Stimulated activated CD8-positive, alpha-beta memory T cell treated with anti-CD3 and anti-CD28 coated beads, Interleukin-12 subunit alpha, Interleukin-12 subunit beta, amount 100 ng/mL, for 1 hour (primary cell): ENCODE measurements around the gene TIMM29.

Experiments
- DNase-seq: peaks from one replicate; pipeline ENCODE4 v3.0.0-alpha.2; 2020; ENCODE audit warnings: low read depth

TIMM29 gene

GRCh38 chr19:10928563-10929401 lies at the start of gene TIMM29, which contains the start of gene YIPF2:
Gene TIMM29 (plus strand): TSS chr19:10928811. CDS start chr19:10928823, 12 bp downstream.
Gene YIPF2 (minus strand): TSS chr19:10928639. CDS start chr19:10928410, 229 bp downstream.
- peak; percentile 94 for DNase-seq

DNA sequence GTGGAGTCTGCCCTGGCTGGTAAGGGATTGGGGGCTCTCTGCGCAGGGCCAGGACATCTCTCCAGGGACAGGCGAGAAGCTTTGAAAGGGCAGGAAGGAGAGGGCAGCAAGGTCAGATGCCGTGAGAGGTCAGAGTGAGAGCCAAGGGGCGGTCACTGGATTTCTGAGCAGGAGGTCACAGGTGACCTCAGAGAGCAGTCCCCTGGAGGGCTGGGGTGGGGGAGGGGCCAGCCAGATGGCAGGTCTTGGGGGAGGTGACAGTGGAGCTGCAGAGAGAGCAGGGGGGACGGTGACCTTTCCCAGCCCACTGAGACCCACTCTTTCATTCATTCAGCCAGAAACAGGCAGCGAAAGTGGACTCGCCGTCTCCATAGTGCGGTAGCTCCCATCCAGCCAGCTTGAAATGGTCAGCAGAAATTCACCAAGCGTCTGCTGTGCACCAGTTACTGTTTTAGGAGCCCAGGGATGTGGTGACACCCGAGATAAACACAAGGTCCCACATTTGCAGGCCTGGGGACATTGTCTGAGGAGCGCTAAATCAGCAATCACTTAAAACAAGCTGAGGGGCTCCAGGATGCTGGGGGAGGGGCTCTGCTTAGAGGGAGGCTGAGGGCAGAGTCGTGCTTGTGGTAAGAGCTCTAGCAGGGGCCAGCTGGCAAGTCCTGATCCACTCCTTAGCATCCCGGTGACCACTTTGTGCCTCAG lies 47.1 kb upstream of the TIMM29 start:
- no peak for DNase-seq

GRCh38 chr19:10882108-10882457 lies 46.5 kb upstream of the TIMM29 start:
- DNase-seq: no peak

DNA sequence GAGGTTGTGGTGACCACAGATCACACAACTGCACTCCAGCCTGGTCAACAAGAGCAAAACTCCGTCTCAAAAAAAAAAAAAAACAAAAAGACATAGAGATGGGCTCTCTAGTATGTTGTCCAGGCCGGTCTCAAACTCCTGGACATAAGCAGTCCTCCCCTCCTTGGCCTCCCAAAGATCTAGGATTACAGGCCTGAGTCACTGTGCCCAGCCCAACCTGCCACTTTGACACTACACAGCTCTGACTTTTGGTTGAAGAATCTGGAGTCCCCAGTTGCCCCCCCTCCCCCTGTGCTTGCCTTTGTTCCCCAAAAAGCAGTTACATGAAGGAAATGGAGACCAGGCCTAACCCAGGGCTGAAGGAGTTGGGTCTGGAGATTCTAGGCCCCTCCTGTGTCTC lies 44.3 kb upstream of the TIMM29 start:
- no peak for DNase-seq

- DNase-seq: no peak
Observed at GRCh38 chr19:10885201-10886169, 43.1 kb upstream of the TIMM29 start.

GRCh38 chr19:10887616-10888367 lies 40.8 kb upstream of the TIMM29 start:
- DNase-seq: no peak

- no peak for DNase-seq
Observed at GRCh38 chr19:10888421-10888866, 40.2 kb upstream of the TIMM29 start.

- no peak for DNase-seq
Observed at GRCh38 chr19:10889880-10890279, 38.7 kb upstream of the TIMM29 start.

- DNase-seq: no peak
Observed at GRCh38 chr19:10891405-10892086, 37.1 kb upstream of the TIMM29 start.

GRCh38 chr19:10892256-10892655 lies 36.4 kb upstream of the TIMM29 start:
- no peak for DNase-seq

DNA sequence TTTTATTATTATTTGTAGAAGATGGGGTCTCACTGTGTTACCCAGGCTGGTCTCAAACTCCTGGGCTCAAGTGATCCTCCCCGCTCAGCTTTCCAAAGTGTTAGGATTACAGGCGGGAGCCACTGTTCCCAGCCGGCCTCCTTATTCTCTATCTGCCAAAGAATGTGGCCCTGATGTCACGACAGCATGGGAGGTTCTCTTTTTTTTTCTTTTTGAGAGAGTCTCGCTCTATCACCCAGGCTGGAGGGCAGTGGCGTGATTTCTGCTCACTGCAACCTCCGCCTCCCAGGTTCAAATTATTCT lies 33.7 kb upstream of the TIMM29 start:
- DNase-seq: no peak

- no peak for DNase-seq
Observed at GRCh38 chr19:10895363-10895762, 33.2 kb upstream of the TIMM29 start.

DNA sequence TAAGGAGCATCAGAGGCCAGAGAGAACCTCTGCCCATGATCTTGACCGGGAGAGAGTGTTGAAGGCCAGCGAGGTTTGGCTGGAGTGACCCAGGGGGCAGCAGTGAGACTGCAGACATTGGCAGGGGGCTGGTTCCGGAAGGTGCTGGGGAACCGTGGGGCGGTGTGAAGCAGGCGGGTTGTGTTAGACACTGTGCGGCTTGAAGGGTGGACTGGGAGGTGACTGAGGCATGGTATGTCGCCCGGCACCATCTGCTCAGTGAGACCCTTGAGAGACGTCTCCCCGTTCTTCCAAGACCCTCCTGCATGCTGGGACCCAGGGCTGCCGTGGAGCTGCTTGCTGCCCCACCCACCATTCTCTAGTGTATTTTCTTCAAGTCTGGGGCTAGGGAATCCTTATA lies 32.7 kb upstream of the TIMM29 start:
- DNase-seq: no peak

DNA sequence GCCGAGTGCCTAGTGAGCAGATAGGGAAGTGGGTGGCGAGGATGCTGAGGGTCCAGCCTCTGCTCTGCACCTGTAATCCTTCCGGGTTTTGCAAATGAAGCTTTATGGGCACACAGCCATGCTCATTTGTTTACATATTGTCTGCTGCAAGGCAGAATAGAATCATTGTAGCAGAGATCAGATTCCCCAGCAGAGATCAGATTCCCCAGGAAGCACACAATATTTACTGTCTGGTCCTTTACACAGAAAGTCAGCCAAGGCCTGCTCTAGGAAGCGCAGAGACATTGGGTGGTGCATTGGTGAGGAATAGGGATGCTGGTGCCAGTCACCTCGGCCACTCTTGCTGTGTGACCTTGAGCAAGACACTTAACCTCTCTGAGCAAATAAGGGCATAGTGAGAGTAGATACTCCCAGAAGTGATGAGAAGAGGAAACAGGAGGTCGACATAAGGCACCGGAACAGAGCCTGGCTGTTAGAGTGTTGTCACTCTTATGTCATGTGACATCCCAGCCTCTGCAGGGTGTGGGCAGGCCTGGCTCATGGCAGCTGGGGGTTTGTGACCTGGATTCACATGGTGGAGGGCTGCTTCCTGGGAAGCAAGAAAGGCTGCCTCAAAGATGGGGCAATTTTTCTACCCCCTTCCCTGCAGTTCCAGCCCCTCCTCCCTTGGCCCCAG lies 31.6 kb upstream of the TIMM29 start:
- no peak for DNase-seq

DNA sequence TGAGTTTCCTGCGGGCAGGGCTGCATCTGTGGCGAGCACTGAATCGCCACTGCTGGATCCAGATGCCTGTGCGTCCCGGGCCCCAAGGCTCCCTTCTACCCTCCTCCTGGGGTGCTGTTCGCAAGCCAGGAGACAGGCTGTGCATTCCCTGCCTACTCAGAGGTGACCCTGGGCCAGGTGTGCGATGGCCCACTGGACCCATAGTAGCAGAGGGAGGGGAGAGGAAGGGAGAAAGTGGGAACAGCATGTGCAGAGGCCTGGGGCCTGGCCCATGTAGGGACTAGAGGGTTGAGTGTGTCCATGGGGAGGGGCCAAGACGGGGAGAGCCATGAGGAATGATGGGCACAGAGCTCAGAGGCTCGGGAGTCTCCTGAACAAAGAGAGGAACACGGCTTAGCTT lies 30.0 kb upstream of the TIMM29 start:
- no peak for DNase-seq

GRCh38 chr19:10899151-10899653 lies 29.4 kb upstream of the TIMM29 start:
- no peak for DNase-seq

- no peak for DNase-seq
Observed at GRCh38 chr19:10907925-10908324, 20.7 kb upstream of the TIMM29 start.

DNA sequence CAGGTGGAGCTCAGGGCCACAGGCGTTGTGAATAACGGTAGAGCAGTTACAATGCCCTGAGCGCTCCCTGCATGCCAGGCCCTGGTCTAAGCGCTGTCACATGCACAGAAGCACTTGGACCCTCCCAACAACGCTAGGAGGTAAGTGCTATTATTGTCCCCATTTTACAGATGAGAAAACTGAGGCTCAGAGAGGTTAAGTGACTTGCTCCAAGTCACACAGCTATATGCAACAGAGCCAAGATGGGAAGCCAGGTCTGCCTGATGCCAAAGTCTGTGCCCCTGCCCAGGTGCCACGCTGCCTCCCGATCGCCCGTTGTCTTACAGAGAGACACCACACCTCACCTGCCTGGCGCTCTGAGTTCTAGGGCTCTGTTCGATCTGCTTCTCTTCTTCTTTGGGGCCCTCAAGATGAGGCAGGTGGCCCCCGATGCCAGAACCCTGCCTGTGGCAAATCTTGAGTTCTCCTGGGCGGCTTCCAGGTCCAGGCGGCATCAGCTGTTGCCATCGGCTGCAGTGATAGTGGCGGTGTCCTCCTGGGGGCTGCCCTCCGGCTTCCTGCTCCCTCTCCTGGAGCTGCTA lies 20.1 kb upstream of the TIMM29 start:
- no peak for DNase-seq

DNA sequence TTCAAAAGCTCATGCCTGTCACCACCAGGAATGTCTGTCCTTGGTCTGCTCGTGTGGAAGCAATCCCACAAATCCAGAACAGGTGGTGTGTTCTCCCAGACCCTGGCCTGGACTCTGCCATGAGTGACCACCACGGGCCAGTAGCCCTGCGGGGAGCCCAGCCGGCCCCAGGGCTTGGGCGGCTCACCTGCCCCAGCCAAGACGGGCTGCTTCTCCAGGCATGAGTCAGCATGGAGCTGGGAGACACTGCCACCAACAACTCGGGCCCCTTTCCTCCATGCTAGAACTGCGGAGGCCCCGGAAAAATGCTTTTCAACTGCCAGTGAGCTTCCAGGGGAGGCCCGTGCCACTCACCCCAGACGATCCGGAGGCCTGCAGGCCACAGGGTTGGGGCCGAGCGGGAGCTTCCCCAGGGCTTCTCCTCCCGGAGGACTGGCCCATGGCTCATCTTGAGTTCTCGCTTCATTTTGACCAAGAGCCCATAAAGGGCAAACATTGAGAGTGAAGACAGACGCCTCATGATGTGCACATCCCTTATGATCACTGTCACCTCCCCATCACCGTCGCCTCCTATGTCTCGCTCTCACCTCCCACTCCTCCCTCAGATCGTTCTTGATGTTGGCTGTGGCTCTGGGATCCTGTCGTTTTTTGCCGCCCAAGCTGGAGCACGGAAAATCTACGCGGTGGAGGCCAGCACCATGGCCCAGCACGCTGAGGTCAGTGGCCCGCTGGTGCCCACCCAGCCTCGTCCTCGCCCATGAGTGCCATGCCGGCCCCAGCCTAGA lies 16.8 kb upstream of the TIMM29 start:
- DNase-seq: no peak
